Esophagus squamous epithelium (tissue), 5 donors: ENCODE results near the gene MRPL52. TPM values are rescaled to one million over a fixed set of nuclear protein-coding genes. Genes with fewer than 3 reads are reported as not detected.

Experiments used
- DNase-seq: peaks from one replicate; lab custom pipeline; 2025; lab: John Stamatoyannopoulos, UW
- H3K27ac ChIP-seq, 4 donors: fragments of 200-600 bp; sonication (generic); one replicate each; pipeline ENCODE4 v1.5.1; 2016 to 2019; ENCODE audit warnings: mild to moderate bottlenecking in 1 of 4
- H3K27me3 ChIP-seq, 4 donors: fragments of 200-600 bp; sonication (generic); 1 replicate in 3 of 4; 2 replicates in 1 of 4; pipeline versions ENCODE4 v1.5.1 to v1.6.0; 2017 to 2021; ENCODE audit warnings: antibody characterized with exemption in 1 of 4
- H3K36me3 ChIP-seq, 3 donors: fragments of 200-600 bp; sonication (generic); one replicate each; pipeline ENCODE4 v1.5.1; 2016 to 2019
- H3K4me1 ChIP-seq, 3 donors: fragments of 200-600 bp; sonication (generic); one replicate each; pipeline ENCODE4 v1.5.1; 2017 to 2019
- H3K4me3 ChIP-seq, 4 donors: fragments of 200-600 bp; sonication (generic); 1 replicate in 3 of 4; 2 replicates in 1 of 4; pipeline ENCODE4 v1.5.1; 2016 to 2019; ENCODE audit warnings: mild to moderate bottlenecking in 2 of 4, moderate library complexity in 1 of 4
- H3K9me3 ChIP-seq, 3 donors: fragments of 200-600 bp; sonication (generic); one replicate each; pipeline ENCODE4 v1.5.1; 2016 to 2019
- CTCF ChIP-seq, 6 experiments: fragments of 450-650 bp in 4 of 6; fragments of 200-600 bp in 2 of 6; sonication (generic) in 2 of 6; IDR thresholded peaks; one replicate each; pipeline ENCODE4 v1.5.1; 2016 to 2019; ENCODE audit warnings: antibody characterized with exemption in 6 of 6, mild to moderate bottlenecking in 4 of 6, moderate library complexity in 4 of 6
- POLR2A ChIP-seq, 4 donors: fragments of 450-650 bp; IDR thresholded peaks; one replicate each; pipeline ENCODE4 v1.6.1; 2017; ENCODE audit warnings: antibody characterized with exemption in 4 of 4, mild to moderate bottlenecking in 4 of 4, moderate library complexity in 3 of 4
- WGBS, 2 donors: methylation state at CpG; one replicate each; pipeline ENCODE4 v1.1.5; 2018; 5-methylcytosine and 5-hydroxymethylcytosine counted together
- intact Hi-C: fragments of 100-400 bp; cut with DNase I; formaldehyde crosslinking; loops from one replicate; pipeline ENCODE4 v1.15.0; 2022
- total RNA-seq, 4 donors: library from RNA; depleted of rRNA; stranded (reverse); fragments of >200 nt; gene quantifications; one replicate each; pipeline ENCODE4 v1.1.0, GENCODE V29; 2016
- donor health status: DM: yes; HTN: yes; CAD: no.

The MRPL52 gene
- total RNA-seq, 4 donors from 2014 or later: 32.8 to 142 (median 82.1) TPM

- TF ChIP-seq CTCF (IDR thresholded peaks at IDR 0.05) (no peak), POLR2A (IDR thresholded peaks at IDR 0.05) (no peak)
- 85 to 87% methylated on average over 10 to 14 of the region's 28 CpGs for WGBS, 2 donors
- intact Hi-C loops: loop anchor here (10.0 kb wide), 1 partner anchor 268 kb away; no protein-coding TSS in a partner anchor
These were observed 12.8 kb downstream of the MRPL52 start for GRCh38 chr14:22842211-22843122.

DNA sequence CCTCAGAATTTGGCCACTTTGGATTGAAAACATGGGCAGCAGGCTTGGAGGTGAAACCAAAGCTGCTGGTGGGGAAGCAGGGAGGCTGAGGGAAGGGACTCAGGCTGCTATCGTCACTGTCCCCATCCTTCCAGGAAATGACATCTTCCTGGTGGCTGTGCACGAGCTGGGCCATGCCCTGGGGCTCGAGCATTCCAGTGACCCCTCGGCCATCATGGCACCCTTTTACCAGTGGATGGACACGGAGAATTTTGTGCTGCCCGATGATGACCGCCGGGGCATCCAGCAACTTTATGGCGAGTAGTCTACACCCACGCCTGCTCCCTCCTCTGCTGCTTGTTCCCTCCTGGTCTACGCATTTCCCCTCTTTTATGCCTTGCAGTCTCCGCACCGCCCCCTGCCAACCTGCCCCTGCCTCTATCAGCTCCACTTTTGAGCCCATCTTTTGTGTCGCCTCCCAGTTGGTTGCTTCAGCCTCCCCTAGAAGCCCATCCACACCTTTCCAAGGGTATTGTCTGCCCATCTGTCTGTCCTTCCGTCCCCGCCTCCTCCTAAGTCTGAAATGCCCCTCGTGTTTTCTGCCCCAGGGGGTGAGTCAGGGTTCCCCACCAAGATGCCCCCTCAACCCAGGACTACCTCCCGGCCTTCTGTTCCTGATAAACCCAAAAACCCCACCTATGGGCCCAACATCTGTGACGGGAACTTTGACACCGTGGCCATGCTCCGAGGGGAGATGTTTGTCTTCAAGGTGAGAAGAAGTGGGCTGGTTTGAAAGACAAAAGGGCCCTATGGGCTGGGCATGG, 13.6 kb downstream of the MRPL52 start:
- DNase-seq: no peak
- TF ChIP-seq CTCF (IDR thresholded peaks at IDR 0.05) (no peak), POLR2A (IDR thresholded peaks at IDR 0.05) (no peak)
- intact Hi-C loops: loop anchor here (10.0 kb wide), 1 partner anchor 269 kb away; no protein-coding TSS in a partner anchor
- Histone ChIP-seq H3K4me3 (no peak overlapping the region), H3K27me3 (no peaks in the 10 kb centered on the region), H3K36me3 (peaks cover 38 to 73% (median 59%) of the 10 kb centered on the region in 3 donors), H3K27ac (peak overlapping the region in 3 of 4 donors; percentile 40 to 99 (median 88)), H3K4me1 (peaks cover 51 to 96% (median 51%) of the 10 kb centered on the region in 3 donors), H3K9me3 (no peaks in the 10 kb centered on the region)
- 77 to 83% methylated on average over 19 to 20 of the region's 21 CpGs for WGBS, 2 donors

More at GRCh38 chr14:22842211-22843122, 12.8 kb downstream of the MRPL52 start:
- peaks cover 42 to 92% (median 45%) of the 10 kb centered on the region in 3 donors for H3K4me1 ChIP-seq
- no peak overlapping the region for H3K4me3 ChIP-seq
- no peak for DNase-seq
- peak overlapping the region in 3 of 4 donors; percentile 46 to 99 (median 61) for H3K27ac ChIP-seq
- peaks cover 38 to 73% (median 59%) of the 10 kb centered on the region in 3 donors for H3K36me3 ChIP-seq
- H3K27me3 ChIP-seq: no peaks in the 10 kb centered on the region
- no peaks in the 10 kb centered on the region for H3K9me3 ChIP-seq

GRCh38 chr14:22844221-22845102, 14.8 kb downstream of the MRPL52 start:
- no peak for DNase-seq
- 89 to 94% methylated on average over 13 to 14 of the region's 22 CpGs for WGBS, 2 donors
- Histone ChIP-seq H3K27me3 (no peaks in the 10 kb centered on the region), H3K4me3 (no peak overlapping the region), H3K27ac (peak overlapping the region in 2 of 4 donors; percentile 88 to 92), H3K36me3 (peaks cover 38 to 73% (median 59%) of the 10 kb centered on the region in 3 donors), H3K4me1 (peaks cover 51 to 96% (median 52%) of the 10 kb centered on the region in 3 donors), H3K9me3 (no peaks in the 10 kb centered on the region)
- TF ChIP-seq CTCF (IDR thresholded peaks at IDR 0.05): no peak
- TF ChIP-seq POLR2A (IDR thresholded peaks at IDR 0.05): no peak
- intact Hi-C loops: loop anchor here (10.0 kb wide), 1 partner anchor 270 kb away; no protein-coding TSS in a partner anchor

- H3K27me3 ChIP-seq: no peaks in the 10 kb centered on the region
- intact Hi-C loops: loop anchor here (10.0 kb wide), 1 partner anchor 270 kb away; no protein-coding TSS in a partner anchor
- peak overlapping the region in 2 of 4 donors; percentile 88 to 92 for H3K27ac ChIP-seq
- H3K4me3 ChIP-seq: no peak overlapping the region
- H3K4me1 ChIP-seq: peaks cover 51 to 96% (median 52%) of the 10 kb centered on the region in 3 donors
- TF ChIP-seq CTCF (IDR thresholded peaks at IDR 0.05) (no peak), POLR2A (IDR thresholded peaks at IDR 0.05) (no peak)
- 84 to 88% methylated on average over 5 to 6 of the region's 9 CpGs for WGBS, 2 donors
- peaks cover 38 to 73% (median 59%) of the 10 kb centered on the region in 3 donors for H3K36me3 ChIP-seq
- no peaks in the 10 kb centered on the region for H3K9me3 ChIP-seq
- no peak for DNase-seq
These were observed 15.4 kb downstream of the MRPL52 start for GRCh38 chr14:22845103-22845394.
